A549 (cell line): ENCODE measurements around the gene ITSN1.

Experiments
- BHLHE40 ChIP-seq: IDR thresholded peaks from 2 replicates; pipeline ENCODE4 v1.6.1; 2012; ENCODE audit warnings: low read depth, low read length, inconsistent platforms
- HOXA7 ChIP-seq: fragments of 250-450 bp; sonication (Bioruptor Pico); IDR thresholded peaks from 2 replicates; pipeline ENCODE4 v1.5.0; 2020; ENCODE audit warnings: mild to moderate bottlenecking, moderate library complexity
- HOXB13 ChIP-seq: fragments of 250-450 bp; sonication (Bioruptor Pico); IDR thresholded peaks from 2 replicates; pipeline ENCODE4 v1.5.0; 2020; ENCODE audit warnings: low read depth, mild to moderate bottlenecking, moderate library complexity
- JUN ChIP-seq, 2 experiments: fragments of >200 bp; sonication (Bioruptor Twin); formaldehyde crosslinking; IDR thresholded peaks; 2 replicates in 1 of 2; 3 replicates in 1 of 2; pipeline ENCODE4 v1.6.1; 2016 to 2017
- KDM1A ChIP-seq: fragments of 200-600 bp; sonication (generic); IDR thresholded peaks from 2 replicates; pipeline ENCODE4 v1.6.1; 2016; ENCODE audit warnings: low read depth, mild to moderate bottlenecking
- POLR2A ChIP-seq: IDR thresholded peaks from 2 replicates; pipeline ENCODE4 v1.6.1; 2012; ENCODE audit warnings: mild to moderate bottlenecking, low read length
- POLR2AphosphoS2 ChIP-seq: conservative IDR thresholded peaks from 2 replicates; pipeline ENCODE4 v1.6.1; 2012; ENCODE audit warnings: low read length, improper control_type of control experiment, inconsistent platforms
- RFX5 ChIP-seq: fragments of 450-650 bp; IDR thresholded peaks from 2 replicates; pipeline ENCODE4 v1.7.1; 2014; ENCODE audit warnings: antibody characterized with exemption, mild to moderate bottlenecking, moderate library complexity
- SMC3 ChIP-seq: fragments of >200 bp; sonication (Bioruptor Twin); formaldehyde crosslinking; IDR thresholded peaks from 3 replicates; pipeline ENCODE4 v1.6.1; 2018; ENCODE audit warnings: inconsistent platforms
- SREBF2 ChIP-seq: fragments of 450-650 bp; IDR thresholded peaks from 2 replicates; pipeline ENCODE4 v1.6.1; 2014; ENCODE audit warnings: mild to moderate bottlenecking, moderate library complexity
- TF ChIP-seq, protein P1 (sequence below): fragments of >200 bp; sonication (Bioruptor Twin); formaldehyde crosslinking; IDR thresholded peaks from 3 replicates; pipeline ENCODE4 v1.5.1; 2016

DNA sequence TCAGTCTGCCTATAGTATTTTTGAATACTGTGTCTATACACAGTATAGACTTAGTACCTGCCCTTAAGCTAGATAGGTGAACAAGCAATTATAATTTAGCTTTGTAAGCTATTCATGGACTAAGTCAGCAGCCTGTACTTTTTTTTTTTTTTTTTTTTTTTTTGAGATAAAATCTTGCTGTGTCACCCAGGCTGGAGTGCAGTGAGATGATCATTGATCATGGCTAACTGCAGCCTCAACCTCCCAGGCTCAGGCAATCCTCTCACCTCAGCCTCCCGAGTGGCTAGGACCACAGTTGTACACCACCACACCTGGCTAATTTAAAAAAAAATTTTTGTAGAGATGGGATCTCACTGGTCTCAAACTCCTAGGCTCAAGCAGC lies 17.3 kb downstream of the ITSN1 start:
- TF ChIP-seq, protein P1, sequence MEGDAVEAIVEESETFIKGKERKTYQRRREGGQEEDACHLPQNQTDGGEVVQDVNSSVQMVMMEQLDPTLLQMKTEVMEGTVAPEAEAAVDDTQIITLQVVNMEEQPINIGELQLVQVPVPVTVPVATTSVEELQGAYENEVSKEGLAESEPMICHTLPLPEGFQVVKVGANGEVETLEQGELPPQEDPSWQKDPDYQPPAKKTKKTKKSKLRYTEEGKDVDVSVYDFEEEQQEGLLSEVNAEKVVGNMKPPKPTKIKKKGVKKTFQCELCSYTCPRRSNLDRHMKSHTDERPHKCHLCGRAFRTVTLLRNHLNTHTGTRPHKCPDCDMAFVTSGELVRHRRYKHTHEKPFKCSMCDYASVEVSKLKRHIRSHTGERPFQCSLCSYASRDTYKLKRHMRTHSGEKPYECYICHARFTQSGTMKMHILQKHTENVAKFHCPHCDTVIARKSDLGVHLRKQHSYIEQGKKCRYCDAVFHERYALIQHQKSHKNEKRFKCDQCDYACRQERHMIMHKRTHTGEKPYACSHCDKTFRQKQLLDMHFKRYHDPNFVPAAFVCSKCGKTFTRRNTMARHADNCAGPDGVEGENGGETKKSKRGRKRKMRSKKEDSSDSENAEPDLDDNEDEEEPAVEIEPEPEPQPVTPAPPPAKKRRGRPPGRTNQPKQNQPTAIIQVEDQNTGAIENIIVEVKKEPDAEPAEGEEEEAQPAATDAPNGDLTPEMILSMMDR, result no peak
- TF ChIP-seq HOXA7 (CRISPR knock-in tag), result no peak
- no peak for TF ChIP-seq SMC3
- no peak for TF ChIP-seq RFX5
- no peak for TF ChIP-seq POLR2A
- no peak for TF ChIP-seq KDM1A
- TF ChIP-seq HOXB13 (CRISPR knock-in tag), result no peak
- TF ChIP-seq POLR2AphosphoS2, result no peak
- no peak for TF ChIP-seq JUN (IDR thresholded peaks at IDR 0.05)
- TF ChIP-seq BHLHE40, result no peak
- TF ChIP-seq SREBF2, result no peak
